Spleen (tissue), 7 donors: ENCODE results near the gene RETREG1.

Experiments
- CTCF ChIP-seq, 11 experiments: fragments of 200-600 bp in 7 of 11; fragments of 450-650 bp in 4 of 11; sonication (generic) in 4 of 11; IDR thresholded peaks in 8 of 11; conservative IDR thresholded peaks in 3 of 11; 1 replicate in 7 of 11; 2 replicates in 4 of 11; pipeline versions ENCODE4 v1.4.0 to v1.8.0; 2016 to 2021; ENCODE audit warnings: antibody characterized with exemption in 11 of 11, inconsistent platforms in 4 of 11, mild to moderate bottlenecking in 1 of 11
- POLR2A ChIP-seq, 3 donors: fragments of 450-650 bp; IDR thresholded peaks; one replicate each; pipeline ENCODE4 v1.5.1; 2017; ENCODE audit warnings: antibody characterized with exemption in 3 of 3, mild to moderate bottlenecking in 1 of 3
- POLR2AphosphoS5 ChIP-seq, 3 donors: sonication (generic); formaldehyde crosslinking; IDR thresholded peaks; one replicate each; pipeline ENCODE4 v1.5.1; 2017; ENCODE audit warnings: antibody characterized with exemption in 3 of 3
- donor health status: DM: no; HTN: no; CAD: no; lungs with moderate emphysema.
- donor health status: DM: no; HTN: no; CAD: no.
- donor health status: DM: no; HTN: no; CAD: no.

GRCh38 chr5:16483361-16483760 lies 133.4 kb downstream of the RETREG1 start:
- TF ChIP-seq POLR2A (IDR thresholded peaks at IDR 0.05), result no peak
- no peak for TF ChIP-seq CTCF (IDR thresholded peaks at IDR 0.05 in 8 of 11, conservative IDR thresholded peaks at IDR 0.05 in 3 of 11)
- TF ChIP-seq POLR2AphosphoS5 (IDR thresholded peaks at IDR 0.05), result no peak
